ENCODE measurements around the gene SNTG2.
"Not testable (repeated sequence)": the region's sequence is repeated elsewhere in the genome, so short reads cannot be mapped to it uniquely, and the experiment has no call there.

The SNTG2 gene

DNA sequence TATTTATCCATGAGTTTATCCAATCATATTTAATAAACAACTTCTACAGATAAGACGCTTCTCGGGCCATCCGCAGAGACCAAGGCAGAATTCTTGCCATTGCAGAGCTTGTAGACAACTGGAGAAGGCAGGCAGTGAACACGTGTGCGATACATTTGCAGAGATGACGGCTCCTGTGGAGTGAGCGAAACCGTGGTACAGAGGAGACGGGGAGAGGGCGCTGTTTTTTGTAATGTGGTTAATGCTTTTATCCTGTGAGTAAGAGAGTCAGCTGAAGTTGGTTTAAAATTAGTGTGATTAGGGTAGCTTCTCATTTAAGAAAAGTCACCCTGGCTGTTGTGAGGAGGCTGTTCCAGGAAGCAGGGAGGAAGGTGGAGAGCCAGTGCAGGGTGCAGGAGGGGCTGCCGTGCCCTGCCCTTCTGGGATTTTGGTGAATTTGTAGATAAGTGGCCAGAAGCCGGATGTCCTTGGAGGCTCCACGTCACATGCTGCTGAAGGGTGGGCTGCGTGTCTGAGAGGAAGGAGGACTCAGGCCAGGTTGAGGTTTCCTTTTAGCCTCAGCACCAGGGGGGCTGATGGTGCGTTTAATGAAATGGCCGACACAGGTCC is 151.4 kb downstream of the SNTG2 start:
- no peak for DNase-seq

GRCh38 chr2:1104364-1104763 is 153.7 kb downstream of the SNTG2 start:
- peak; percentile 41 for DNase-seq

GRCh38 chr2:1106344-1106743 is 155.7 kb downstream of the SNTG2 start:
- DNase-seq = not testable (repeated sequence)

DNA sequence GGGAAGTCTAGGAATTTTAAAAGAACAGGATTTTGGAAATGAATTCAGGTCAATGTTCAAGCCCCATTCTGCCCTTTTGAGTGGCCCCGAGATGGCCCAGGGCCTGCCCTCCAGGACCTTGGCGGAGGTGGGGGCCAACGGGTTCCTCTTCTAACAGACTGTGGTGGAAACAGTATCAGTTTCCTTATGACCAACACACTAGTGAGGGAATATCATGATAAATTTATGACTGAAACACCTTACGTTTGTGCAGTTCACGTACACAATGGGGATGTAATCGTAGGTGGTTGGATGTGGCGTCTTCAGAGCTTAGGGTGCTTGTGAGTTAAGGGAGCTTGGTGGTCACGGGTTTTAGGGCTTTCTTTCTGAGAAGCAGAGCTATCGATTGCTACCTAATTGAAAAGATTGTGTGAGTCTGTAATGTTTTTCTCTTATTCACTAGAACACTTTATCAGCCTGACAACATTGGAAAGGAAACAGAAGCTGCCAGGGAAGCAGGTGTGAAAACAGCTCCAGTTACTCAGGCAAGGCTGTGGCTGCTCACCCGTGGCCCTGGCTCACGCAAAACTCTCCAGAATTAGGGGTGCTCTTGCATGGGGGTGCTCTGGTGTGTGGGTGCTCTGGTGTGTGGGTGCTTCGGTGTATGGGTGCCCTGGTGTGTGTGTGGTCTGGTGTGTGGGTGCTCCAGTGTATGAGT is 165.3 kb downstream of the SNTG2 start:
- DNase-seq = no peak

DNA sequence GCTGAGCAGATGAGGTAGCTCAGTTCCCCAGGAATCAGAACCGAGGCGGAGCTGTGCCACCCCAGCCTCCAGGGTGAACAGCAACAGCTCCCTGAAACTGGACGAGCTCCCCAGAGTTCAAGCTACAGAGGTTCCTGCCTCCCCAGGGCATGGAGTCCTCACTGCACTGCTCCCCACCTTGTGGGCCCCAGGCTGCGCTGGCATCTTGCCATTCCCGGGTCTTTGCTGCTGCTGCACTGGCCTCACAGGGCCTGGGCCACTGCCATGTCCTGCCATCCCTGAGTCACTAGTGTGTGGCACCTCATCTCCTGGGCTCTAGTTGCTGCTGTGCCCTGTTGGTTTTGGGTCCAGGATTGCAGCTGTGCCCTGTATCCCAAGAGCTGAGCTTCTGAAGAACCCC is 166.9 kb downstream of the SNTG2 start:
- DNase-seq = no peak

- no peak for DNase-seq
Observed at GRCh38 chr2:1125217-1125616, 174.6 kb downstream of the SNTG2 start.

DNA sequence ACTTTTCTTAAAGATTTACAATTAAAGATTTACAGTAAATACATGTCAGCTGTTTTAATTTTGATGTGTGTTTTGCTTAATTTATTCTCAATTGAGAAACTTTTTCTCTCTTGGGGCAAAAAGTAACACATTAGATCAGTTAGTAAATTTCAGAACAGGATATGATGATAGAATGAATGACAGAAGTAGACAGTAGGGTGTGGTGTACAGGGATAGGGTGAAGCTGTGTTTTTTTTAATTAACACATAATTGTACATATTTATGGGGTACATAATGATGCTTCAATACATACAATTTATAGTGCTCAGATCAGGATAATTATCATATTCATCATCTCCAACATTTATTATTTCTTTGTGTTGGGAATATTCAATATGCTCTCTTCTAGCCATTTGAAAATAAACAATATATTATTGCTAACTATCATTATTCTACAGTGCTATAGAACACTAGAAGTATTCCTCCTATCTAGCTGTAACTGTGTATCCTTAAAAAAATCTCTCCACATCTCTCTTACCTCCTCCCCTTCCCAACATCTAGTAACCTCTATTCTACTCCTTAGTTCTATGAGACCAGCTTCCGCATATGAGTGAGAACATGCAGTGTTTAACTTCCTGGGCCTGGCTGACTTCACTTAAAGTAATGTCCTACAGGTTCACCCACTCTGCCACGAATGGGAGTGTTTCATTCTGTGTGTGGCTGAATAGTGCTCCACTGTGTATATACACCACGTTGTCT is 175.2 kb downstream of the SNTG2 start:
- no peak for DNase-seq

DNA sequence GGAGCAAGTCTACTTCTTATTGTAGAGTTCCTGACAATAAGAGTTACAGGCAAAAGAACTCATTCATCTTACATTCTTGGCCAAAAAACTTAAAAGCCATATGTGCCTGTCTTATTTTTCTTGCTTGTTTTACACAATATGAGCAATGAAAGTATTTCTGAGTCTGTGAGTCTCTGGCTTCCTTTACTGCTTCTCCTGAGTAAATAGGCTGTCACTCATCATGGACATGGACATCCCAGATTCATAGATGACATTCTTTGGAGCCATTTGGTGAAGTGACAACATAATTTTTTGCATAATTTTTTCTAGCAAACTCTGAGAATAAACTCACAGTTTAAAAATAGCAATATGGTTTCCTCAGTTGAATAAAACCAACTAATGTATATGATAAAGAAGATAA is 179.3 kb downstream of the SNTG2 start:
- DNase-seq = no peak

DNA sequence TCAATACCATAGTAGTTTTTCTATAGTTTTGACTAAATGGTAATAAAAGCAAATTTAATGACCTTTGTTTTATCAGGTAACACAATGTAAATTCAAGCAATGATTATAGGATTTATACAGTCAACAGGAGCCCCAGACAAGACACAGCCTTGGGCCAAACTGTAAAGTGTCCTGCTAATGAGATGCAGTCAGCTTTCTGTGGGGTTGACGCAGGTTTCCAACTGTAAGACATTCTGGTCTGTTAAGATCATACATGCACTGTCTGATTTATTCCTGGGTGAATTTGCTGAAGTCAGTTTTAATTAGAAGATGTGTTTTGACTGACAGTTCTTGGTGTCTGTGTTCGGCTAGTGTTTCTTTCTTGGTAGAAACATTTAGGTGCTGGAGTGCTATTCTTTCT is 180.3 kb downstream of the SNTG2 start:
- DNase-seq = no peak

- DNase-seq = peak; percentile 94
Observed at GRCh38 chr2:1132328-1132969, 181.8 kb downstream of the SNTG2 start.

DNA sequence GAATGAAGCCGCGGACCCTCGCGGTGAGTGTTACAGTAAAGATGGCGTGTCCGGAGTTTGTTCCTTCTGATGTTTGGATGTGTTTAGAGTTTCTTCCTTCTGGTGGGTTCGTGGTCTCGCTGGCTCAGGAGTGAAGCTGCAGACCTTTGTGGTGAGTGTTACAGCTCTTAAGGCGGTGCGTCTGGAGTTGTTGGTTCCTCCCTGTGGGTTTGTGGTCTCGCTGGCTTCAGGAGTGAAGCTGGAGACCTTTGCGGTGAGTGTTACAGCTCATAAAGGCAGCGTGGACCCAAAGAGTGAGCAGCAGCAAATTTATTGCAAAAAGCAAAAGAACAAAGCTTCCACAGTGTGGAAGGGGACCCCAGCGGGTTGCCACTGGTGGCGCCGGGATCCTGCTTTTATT is 183.2 kb downstream of the SNTG2 start:
- not testable (repeated sequence) for DNase-seq

DNA sequence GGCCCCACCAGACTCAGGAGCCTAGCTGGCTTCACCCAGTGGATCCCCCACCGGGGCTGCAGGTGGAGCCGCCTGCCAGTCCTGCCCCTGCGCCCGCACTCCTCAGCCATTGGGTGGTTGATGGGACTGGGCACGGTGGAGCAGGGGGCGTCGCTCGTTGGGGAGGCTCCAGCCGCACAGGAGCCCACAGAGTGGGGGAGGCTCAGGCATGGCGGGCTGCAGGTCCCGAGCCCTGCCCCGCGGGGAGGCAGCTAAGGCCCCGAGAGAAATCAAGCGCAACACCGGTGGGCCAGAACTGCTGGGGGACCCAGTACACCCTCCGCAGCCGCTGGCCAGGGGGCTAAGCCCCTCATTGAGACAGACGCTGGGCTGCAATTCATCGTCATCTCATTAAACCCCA is 184.0 kb downstream of the SNTG2 start:
- no peak for DNase-seq

DNA sequence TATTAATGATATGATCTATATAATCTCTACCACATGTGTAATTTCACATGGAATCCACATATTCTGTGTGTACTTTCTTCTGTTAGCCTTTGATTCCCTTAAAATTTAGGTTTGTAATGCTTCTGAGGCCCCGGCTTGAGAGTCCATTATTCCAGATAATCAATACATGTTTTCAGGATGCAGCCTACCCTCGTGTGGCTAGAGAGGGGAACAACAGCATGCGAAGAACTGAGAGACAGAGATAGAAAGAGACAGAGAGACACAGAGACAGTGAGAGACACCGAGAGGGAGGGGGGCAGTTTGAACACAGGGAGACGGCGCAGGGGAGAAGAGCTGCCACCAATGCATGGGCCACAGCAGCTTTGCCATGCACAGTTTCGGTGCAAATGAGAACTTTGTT is 185.4 kb downstream of the SNTG2 start:
- peak; percentile 20 for DNase-seq

DNA sequence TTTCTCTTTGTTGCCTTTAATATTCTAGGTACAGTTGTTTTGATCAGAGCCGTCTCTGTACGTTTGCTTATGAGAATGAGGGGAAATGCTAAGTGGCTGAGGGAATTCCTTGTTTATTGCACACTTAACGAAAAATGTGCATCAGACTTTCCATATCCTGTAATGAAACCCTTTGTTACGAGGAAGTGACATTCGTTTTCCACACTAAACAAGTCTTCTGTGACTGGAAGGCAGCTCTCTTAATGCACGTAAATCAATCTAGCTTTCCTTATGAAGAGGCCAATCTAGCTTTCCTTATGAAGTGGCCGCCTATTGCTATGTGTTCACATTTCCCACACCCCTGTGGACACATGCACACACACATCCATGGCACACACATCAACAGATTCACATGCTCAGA is 186.2 kb downstream of the SNTG2 start:
- DNase-seq = no peak

GRCh38 chr2:1137264-1137663 is 186.6 kb downstream of the SNTG2 start:
- DNase-seq = no peak

GRCh38 chr2:1137913-1138391 is 187.3 kb downstream of the SNTG2 start:
- DNase-seq = no peak

- DNase-seq = peak; percentile 9
Observed at GRCh38 chr2:1140389-1141003, 189.8 kb downstream of the SNTG2 start.

DNA sequence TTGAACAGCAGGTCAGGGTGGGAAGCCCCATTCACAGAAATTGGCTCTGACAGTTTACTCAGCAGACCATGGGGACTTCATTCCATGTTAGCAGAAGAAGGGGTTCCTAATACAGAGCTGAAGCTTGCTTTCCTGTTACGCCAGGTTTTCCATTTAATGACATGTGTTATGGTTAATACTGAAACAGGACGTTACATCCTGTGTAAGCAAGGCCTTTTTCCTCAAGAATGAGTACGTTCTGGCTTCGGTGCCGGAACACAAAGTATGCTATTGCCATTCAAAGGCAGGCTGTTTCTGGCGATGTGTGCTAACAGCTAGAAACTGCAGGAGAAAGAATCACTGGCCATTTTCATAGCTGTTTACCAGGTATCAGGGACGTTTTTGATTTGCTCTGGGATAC is 190.4 kb downstream of the SNTG2 start:
- no peak for DNase-seq

DNA sequence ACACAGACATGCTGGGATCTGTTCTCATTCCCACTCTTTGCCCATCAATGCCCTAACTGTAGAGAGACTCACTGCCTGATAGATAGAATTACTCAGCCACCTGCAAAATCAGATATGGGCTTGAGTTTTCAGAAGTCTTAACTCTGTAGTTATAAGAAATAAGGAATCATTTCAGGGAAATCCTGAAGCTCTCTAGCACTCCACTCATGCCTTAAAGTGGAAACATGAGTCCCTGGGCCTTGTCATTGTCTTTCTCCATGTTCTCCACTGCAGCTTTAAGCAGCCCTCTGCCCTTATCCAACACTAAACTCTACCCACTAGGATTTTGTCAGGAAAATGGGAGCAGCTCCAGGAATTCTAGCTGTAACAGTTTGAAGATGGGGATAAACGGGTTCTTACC is 192.5 kb downstream of the SNTG2 start:
- no peak for DNase-seq

GRCh38 chr2:1147873-1148612 is 197.4 kb downstream of the SNTG2 start:
- DNase-seq = no peak

- no peak for DNase-seq
Observed at GRCh38 chr2:1150724-1151511, 200.3 kb downstream of the SNTG2 start.

DNA sequence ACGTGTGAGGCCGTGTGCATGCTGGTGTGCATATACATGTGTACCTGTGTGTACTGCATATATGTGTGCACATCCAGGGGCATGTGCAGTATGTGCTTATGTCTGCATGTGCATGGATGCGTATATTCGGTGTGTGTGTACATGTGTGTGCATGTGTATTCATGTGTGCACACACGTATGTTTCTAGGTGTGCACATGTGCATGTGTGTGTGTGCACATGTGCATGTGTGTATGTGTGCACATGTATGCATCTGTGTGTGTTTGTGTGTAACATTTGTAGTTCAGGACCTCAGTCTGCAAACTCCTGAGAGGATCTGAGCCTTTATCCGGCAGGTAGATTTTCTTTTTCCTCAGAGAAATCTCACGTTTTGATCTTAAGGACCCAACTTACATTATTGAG is 201.7 kb downstream of the SNTG2 start:
- DNase-seq = no peak

Data from NCI-H345 (cell line).